Epidermal melanocyte (primary cell): ENCODE measurements around the gene ADD1.

ENCODE experiments used
- DNase-seq: peaks from one replicate; pipeline ENCODE4 v3.0.0; 2011; ENCODE audit warnings: low spot score; ENCODE audit not compliant: insufficient read length

ADD1 gene

GRCh38 chr4:2859514-2859913 is 15.9 kb downstream of the ADD1 start:
- no peak for DNase-seq

- no peak for DNase-seq
Observed at GRCh38 chr4:2860391-2861348, 17.0 kb downstream of the ADD1 start.

GRCh38 chr4:2861631-2862436 is 18.2 kb downstream of the ADD1 start:
- DNase-seq = no peak

GRCh38 chr4:2862528-2862927 is 18.9 kb downstream of the ADD1 start:
- DNase-seq = no peak

GRCh38 chr4:2863649-2864048 is 20.0 kb downstream of the ADD1 start:
- DNase-seq = no peak

GRCh38 chr4:2865196-2865780 is 21.6 kb downstream of the ADD1 start:
- no peak for DNase-seq

- DNase-seq = no peak
Observed at GRCh38 chr4:2866160-2866861, 22.7 kb downstream of the ADD1 start.

GRCh38 chr4:2866891-2867290 is 23.2 kb downstream of the ADD1 start:
- no peak for DNase-seq

- DNase-seq = no peak
Observed at GRCh38 chr4:2867758-2868491, 24.3 kb downstream of the ADD1 start.

GRCh38 chr4:2868877-2869487 is 25.3 kb downstream of the ADD1 start:
- no peak for DNase-seq

- no peak for DNase-seq
Observed at GRCh38 chr4:2869659-2870058, 26.0 kb downstream of the ADD1 start.

GRCh38 chr4:2870082-2870481 is 26.4 kb downstream of the ADD1 start:
- DNase-seq = no peak

GRCh38 chr4:2871466-2871865 is 27.8 kb downstream of the ADD1 start:
- DNase-seq = no peak

GRCh38 chr4:2871911-2872310 is 28.3 kb downstream of the ADD1 start:
- DNase-seq = no peak

GRCh38 chr4:2873329-2873728 is 29.7 kb downstream of the ADD1 start:
- no peak for DNase-seq

GRCh38 chr4:2874861-2875260 is 31.2 kb downstream of the ADD1 start:
- DNase-seq = no peak

GRCh38 chr4:2875556-2875955 is 31.9 kb downstream of the ADD1 start:
- DNase-seq = no peak

GRCh38 chr4:2878346-2878745 is 34.7 kb downstream of the ADD1 start:
- DNase-seq = no peak

GRCh38 chr4:2879026-2879425 is 35.4 kb downstream of the ADD1 start:
- DNase-seq = no peak

- no peak for DNase-seq
Observed at GRCh38 chr4:2881431-2881830, 37.8 kb downstream of the ADD1 start.
